ENCODE measurements around the gene RTN4RL1. TPM values are rescaled to one million over a fixed set of nuclear protein-coding genes. Genes with fewer than 3 reads are reported as not detected.

RTN4RL1 gene
- total RNA-seq, 1 donor from 2014 or later: 3.7 TPM

DNA sequence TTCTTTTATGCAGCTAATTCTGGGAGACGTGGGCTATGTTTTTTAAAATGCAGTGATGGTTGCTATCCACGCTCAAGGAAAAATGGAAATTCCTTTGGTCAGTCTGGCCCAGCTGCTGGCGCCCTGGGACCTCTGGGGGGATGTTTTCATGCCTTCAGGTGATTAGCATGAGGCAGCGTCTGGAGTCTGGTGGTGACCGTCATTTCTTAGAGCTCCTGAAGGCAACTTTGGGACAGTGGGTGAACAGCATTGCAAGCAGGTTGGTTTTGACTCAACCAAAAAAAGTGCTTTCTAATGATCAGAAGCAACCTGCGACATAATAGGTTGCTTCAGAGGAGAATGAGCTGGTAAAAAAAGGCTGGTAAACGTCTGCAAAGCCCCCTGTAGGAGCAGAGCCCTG, 113.0 kb downstream of the RTN4RL1 start:
- no peaks in the 10 kb centered on the region for H3K27me3 ChIP-seq
- H3K4me3 ChIP-seq: no peak overlapping the region
- TF ChIP-seq CTCF (IDR thresholded peaks at IDR 0.05): no peak
- TF ChIP-seq POLR2A (IDR thresholded peaks at IDR 0.05): no peak
- TF ChIP-seq POLR2AphosphoS5 (IDR thresholded peaks at IDR 0.05; ENCODE audit: insufficient read depth in 1 of 2, low read depth in 1 of 2): no peak
- no peak for DNase-seq (ENCODE audit: extremely low spot score in 2 of 2)
- no peaks in the 10 kb centered on the region for H3K36me3 ChIP-seq
- H3K4me1 ChIP-seq: peaks cover 15% of the 10 kb centered on the region
- intact Hi-C loops (cut with DNase I): no loop called here
- no peaks in the 10 kb centered on the region for H3K9me3 ChIP-seq
- no peak overlapping the region for H3K27ac ChIP-seq

DNA sequence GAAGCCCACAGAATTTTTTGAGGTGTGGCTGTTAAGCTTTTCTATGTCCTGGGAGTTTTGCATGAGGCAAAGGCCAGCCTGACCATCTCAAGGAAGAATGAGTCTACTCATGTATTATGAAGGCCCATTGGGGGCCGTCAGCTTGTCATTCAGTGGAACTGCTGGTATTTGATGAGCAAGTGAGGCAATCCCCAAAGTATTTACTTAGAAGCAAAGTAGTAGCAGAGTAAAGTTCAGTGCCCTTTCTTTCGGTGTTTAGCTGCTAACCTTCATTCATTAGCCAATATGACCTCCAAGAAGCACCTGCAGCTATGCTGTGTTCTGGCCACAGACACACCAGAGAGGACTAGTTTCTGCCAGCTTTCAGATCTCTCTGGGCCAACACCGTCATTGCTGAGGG, 115.1 kb downstream of the RTN4RL1 start:
- no peaks in the 10 kb centered on the region for H3K9me3 ChIP-seq
- H3K36me3 ChIP-seq: no peaks in the 10 kb centered on the region
- intact Hi-C loops (cut with DNase I): loop anchor here (1.0 kb wide), 1 partner anchor 115 kb away; the partner anchor contains the start of gene RTN4RL1
- TF ChIP-seq CTCF (IDR thresholded peaks at IDR 0.05) (no peak), POLR2AphosphoS5 (IDR thresholded peaks at IDR 0.05; ENCODE audit: insufficient read depth in 1 of 2, low read depth in 1 of 2) (no peak), POLR2A (IDR thresholded peaks at IDR 0.05) (no peak)
- H3K27ac ChIP-seq: no peak overlapping the region
- no peaks in the 10 kb centered on the region for H3K27me3 ChIP-seq
- no peak overlapping the region for H3K4me3 ChIP-seq
- DNase-seq (ENCODE audit: extremely low spot score in 2 of 2): no peak
- H3K4me1 ChIP-seq: peaks cover 15% of the 10 kb centered on the region

DNA sequence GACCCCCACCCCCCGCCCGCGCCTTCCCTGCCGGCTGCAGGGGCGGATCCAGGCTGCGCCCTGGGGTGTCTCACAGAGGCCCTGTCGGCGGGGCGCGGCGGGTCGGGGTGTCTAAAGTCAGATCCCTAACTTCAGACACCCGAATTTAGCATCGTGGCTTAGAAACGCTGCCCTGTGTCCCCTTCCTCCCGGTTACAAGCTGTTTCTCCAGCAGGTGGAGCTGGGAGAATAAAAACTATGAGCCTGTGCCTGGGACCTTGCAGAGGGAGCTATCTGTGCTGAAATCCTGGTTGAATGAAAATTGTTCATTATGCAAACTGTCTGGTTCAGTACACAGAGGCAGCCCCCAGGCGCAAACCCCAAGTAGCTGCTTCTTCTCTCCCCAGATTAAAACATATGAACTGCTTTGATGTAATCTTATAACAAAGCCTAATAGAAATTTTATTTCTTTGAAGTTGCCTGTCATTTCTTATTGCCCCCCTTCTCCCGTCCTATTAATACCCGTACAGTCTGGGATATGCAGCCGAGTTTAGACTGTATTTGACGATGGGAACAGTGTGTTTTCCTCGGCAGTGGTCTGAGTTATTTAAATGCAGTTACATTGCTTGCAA, 116.3 kb downstream of the RTN4RL1 start:
- peak; percentile 30 to 34 for TF ChIP-seq POLR2AphosphoS5 (IDR thresholded peaks at IDR 0.05; ENCODE audit: insufficient read depth in 1 of 2, low read depth in 1 of 2)
- TF ChIP-seq CTCF (IDR thresholded peaks at IDR 0.05): peak; percentile 29 to 84 (median 44)
- TF ChIP-seq POLR2A (IDR thresholded peaks at IDR 0.05): no peak
- Histone ChIP-seq H3K9me3 (no peaks in the 10 kb centered on the region), H3K4me1 (peaks cover 15% of the 10 kb centered on the region), H3K27ac (no peak overlapping the region), H3K27me3 (no peaks in the 10 kb centered on the region), H3K36me3 (no peaks in the 10 kb centered on the region), H3K4me3 (peak overlapping the region; percentile 14 to 19)
- intact Hi-C loops (cut with DNase I): loop anchor here (1.0 kb wide), 1 partner anchor 116 kb away; the partner anchor contains the start of gene RTN4RL1
- no peak for DNase-seq (ENCODE audit: extremely low spot score in 2 of 2)

DNA sequence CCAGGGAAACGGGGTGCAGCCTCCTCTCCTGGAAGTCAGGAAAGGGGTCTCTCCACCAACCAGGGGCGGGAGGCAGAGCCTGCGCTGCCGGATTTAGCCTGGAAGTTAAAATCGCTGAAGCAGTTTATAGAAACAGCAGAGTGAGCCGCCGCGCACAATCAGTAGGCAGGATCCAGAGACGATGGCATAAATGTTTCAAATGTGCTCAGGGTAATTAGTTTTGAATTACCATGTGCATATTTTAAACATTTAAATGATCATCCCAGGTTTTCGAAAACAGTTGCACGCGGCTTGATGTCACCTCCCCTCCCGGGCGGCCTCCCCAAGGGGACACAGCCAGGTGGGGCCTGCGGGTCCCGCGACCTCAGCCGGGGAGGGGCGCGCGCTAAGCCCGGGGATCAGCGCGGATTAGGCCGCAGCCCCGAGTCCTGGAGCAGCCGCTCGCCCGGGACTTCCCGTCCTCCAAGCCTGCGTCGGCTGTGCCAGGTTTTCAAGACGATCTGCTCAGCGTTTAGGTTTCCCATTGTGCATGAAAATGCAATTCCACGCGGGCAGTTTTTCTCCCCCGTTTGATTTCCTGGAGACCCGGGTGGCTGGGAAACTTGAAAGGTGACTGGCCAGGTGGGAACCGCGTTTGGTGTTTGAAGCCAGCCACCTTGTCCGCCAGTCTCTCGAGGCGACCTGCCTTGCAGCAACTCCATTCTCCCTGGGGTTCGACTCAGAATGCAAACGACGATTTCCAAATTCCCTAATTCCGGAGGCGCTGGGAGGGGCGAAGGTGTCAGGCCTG, 117.0 kb downstream of the RTN4RL1 start:
- DNase-seq (ENCODE audit: extremely low spot score in 2 of 2): no peak
- Histone ChIP-seq H3K4me3 (peak overlapping the region; percentile 14 to 19), H3K27me3 (no peaks in the 10 kb centered on the region), H3K4me1 (peaks cover 15% of the 10 kb centered on the region), H3K27ac (no peak overlapping the region), H3K36me3 (no peaks in the 10 kb centered on the region), H3K9me3 (no peaks in the 10 kb centered on the region)
- TF ChIP-seq POLR2AphosphoS5 (IDR thresholded peaks at IDR 0.05; ENCODE audit: insufficient read depth in 1 of 2, low read depth in 1 of 2) (no peak), POLR2A (IDR thresholded peaks at IDR 0.05) (no peak), CTCF (IDR thresholded peaks at IDR 0.05) (no peak)
- intact Hi-C loops (cut with DNase I): no loop called here

DNA sequence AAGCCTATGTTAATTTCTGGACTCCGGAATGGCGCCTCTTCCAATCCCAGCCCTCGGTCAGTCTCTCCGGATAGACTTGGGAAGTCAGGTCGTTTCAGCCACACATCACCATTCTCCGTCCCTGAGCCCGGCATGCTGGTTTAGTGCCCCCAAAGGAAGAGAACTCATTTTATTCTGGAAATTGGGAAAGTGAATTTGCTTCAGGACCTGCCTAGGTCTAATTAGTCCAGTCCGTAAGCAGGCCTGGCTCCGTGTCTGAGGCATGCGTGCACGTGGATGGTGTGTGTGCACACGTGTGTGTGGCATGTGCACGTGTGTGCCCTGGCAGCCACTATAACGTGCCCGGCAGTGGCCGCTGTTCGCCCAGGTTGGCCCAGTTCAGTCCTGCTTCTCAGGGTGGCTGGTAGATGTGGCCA, 117.9 kb downstream of the RTN4RL1 start:
- TF ChIP-seq POLR2AphosphoS5 (IDR thresholded peaks at IDR 0.05; ENCODE audit: insufficient read depth in 1 of 2, low read depth in 1 of 2): no peak
- TF ChIP-seq CTCF (IDR thresholded peaks at IDR 0.05): no peak
- no peak for TF ChIP-seq POLR2A (IDR thresholded peaks at IDR 0.05)
- DNase-seq (ENCODE audit: extremely low spot score in 2 of 2): no peak
- Histone ChIP-seq H3K4me1 (peaks cover 15% of the 10 kb centered on the region), H3K9me3 (no peaks in the 10 kb centered on the region), H3K36me3 (no peaks in the 10 kb centered on the region), H3K27ac (no peak overlapping the region), H3K27me3 (no peaks in the 10 kb centered on the region), H3K4me3 (no peak overlapping the region)
- intact Hi-C loops (cut with DNase I): no loop called here

Data from vagina (tissue), 2 donors.